ENCODE data around the gene PANK4.

- no peak for TF ChIP-seq CTCF (IDR thresholded peaks at IDR 0.05; ENCODE audit: low read depth, low read length, poor library complexity, severe bottlenecking)
- no peak for TF ChIP-seq EZH2phosphoT487 (IDR thresholded peaks at IDR 0.05; ENCODE audit: borderline replicate concordance, low read length)
These were observed 18.2 kb downstream of the PANK4 start for GRCh38 chr1:2508180-2508579.

Measured in DOHH2 (cell line).